ENCODE results near the gene GSPT1. TPM values are rescaled to one million over a fixed set of nuclear protein-coding genes. Genes with fewer than 3 reads are reported as not detected.

Gene GSPT1
- total RNA-seq, 1 experiment from 2014 or later = 173 TPM

DNA sequence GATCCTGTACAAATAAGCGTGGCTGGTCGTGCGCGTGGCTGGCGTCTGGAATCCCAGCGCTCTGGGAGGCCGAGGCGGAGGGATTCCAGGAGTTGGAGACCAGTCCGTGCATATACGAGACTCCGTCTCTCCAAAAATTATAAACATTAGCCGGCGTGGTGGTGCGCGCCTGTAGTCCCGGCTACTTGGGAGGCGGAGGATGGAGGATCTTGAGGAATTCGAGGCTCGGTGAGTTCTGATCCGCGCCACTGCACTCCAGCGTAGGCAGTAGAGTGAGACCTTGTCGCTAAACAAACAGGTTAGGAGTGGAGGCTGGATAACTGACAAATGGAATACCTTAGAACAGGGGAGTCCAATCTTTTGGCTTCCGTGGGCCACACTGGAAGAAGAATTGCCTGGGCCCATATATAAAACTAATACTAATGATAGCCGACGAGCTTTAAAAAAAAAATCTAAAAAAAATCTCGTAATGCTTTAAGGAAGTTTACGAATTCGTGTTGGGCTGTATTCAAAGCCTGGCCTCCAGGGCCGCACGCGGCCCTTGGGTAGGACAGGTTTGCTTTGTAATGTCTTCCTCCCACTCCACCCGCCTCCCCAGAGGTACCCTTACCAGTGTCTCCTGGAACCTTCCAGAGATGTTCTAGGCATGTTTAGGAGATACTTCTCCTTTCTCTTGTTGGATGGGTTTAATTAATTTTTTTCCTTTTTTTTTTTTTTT is 63.5 kb downstream of the GSPT1 start:
- Histone ChIP-seq H4K91ac (ENCODE audit: insufficient read length, low read depth, low read length) (no peak overlapping the region), H3K79me1 (ENCODE audit: insufficient read depth, low read depth, low read length, poor library complexity, severe bottlenecking) (peaks cover 10% of the 10 kb centered on the region), H2BK15ac (ENCODE audit: low read depth, low read length) (no peak overlapping the region), H3K4ac (ENCODE audit: low read depth, low read length) (no peak overlapping the region), H3K79me2 (ENCODE audit: insufficient read depth, low read length) (peaks cover 21% of the 10 kb centered on the region; the same call in 1 of the 2 replicates), H3K9ac (ENCODE audit: extremely low read depth, insufficient read length, low read length) (peak overlapping the region; percentile 49), H2BK12ac (ENCODE audit: insufficient read length, low read depth, low read length) (no peak overlapping the region), H3T11ph (ENCODE audit: low read length) (no peak overlapping the region), H3K27me3 (ENCODE audit: insufficient read depth, low read length) (no peaks in the 10 kb centered on the region), H3K23ac (ENCODE audit: insufficient read length, low read depth, low read length) (no peak overlapping the region), H3K27ac (ENCODE audit: insufficient read length, low read depth, low read length) (no peak overlapping the region), H3K18ac (ENCODE audit: insufficient read length, low read depth, low read length) (no peak overlapping the region), H4K5ac (ENCODE audit: insufficient read length, low read depth, low read length) (no peak overlapping the region), H3K9me3 (ENCODE audit: control insufficient read depth, low read depth, low read length) (no peaks in the 10 kb centered on the region), H2BK5ac (ENCODE audit: insufficient read length, low read length) (no peak overlapping the region), H2AK5ac (ENCODE audit: insufficient read length, low read length) (no peak overlapping the region), H3K56ac (ENCODE audit: insufficient read length, low read depth, low read length) (no peak overlapping the region), H2AFZ (ENCODE audit: low read length) (no peak overlapping the region), H3K4me2 (ENCODE audit: insufficient read depth, insufficient read length, low read length) (peak overlapping the region; percentile 97), H2BK20ac (ENCODE audit: low read depth, low read length, poor library complexity, severe bottlenecking) (no peak overlapping the region), H4K8ac (replicated peaks; ENCODE audit: insufficient read length, low read depth, low read length) (no peak overlapping the region), H3K4me1 (ENCODE audit: insufficient read depth, low read length) (no peaks in the 10 kb centered on the region), H3K23me2 (ENCODE audit: insufficient read length, low read depth, low read length, poor library complexity, severe bottlenecking) (peaks cover 7% of the 10 kb centered on the region), H3K14ac (ENCODE audit: insufficient read depth, low read length) (no peak overlapping the region), H2BK120ac (ENCODE audit: low read depth, low read length, poor library complexity, severe bottlenecking) (no peak overlapping the region), H4K20me1 (ENCODE audit: control insufficient read depth, insufficient read depth, insufficient read length) (no peaks in the 10 kb centered on the region)
- Mint-ChIP-seq H3K27me3 (ENCODE audit: low read depth) (no peaks in the 10 kb centered on the region), H3K4me1 (peaks cover 6 to 10% of the 10 kb centered on the region in 2 experiments), H3K36me3 (ENCODE audit: insufficient read depth in 1 of 3, low read depth in 3 of 3) (peaks cover 24 to 36% (median 31%) of the 10 kb centered on the region in 3 experiments), H3K9me3 (peaks cover 0 to 2% of the 10 kb centered on the region in 2 experiments; a peak in 1 of 5 replicates), H3K4me3 (peak overlapping the region; percentile 95 to 98), H3K27ac (peak overlapping the region in 2 of 3 experiments; percentile 18 to 75; a peak in 2 of 7 replicates)
- WGBS (ENCODE audit: extremely low coverage, insufficient read length, low lambda C conversion rate) = no CpG with 5 or more reads among the region's 33 CpGs
- TF ChIP-seq, protein P1, sequence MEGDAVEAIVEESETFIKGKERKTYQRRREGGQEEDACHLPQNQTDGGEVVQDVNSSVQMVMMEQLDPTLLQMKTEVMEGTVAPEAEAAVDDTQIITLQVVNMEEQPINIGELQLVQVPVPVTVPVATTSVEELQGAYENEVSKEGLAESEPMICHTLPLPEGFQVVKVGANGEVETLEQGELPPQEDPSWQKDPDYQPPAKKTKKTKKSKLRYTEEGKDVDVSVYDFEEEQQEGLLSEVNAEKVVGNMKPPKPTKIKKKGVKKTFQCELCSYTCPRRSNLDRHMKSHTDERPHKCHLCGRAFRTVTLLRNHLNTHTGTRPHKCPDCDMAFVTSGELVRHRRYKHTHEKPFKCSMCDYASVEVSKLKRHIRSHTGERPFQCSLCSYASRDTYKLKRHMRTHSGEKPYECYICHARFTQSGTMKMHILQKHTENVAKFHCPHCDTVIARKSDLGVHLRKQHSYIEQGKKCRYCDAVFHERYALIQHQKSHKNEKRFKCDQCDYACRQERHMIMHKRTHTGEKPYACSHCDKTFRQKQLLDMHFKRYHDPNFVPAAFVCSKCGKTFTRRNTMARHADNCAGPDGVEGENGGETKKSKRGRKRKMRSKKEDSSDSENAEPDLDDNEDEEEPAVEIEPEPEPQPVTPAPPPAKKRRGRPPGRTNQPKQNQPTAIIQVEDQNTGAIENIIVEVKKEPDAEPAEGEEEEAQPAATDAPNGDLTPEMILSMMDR (conservative IDR thresholded peaks at IDR 0.05) = no peak
- no peak for DNase-seq
